Osteocyte (in vitro differentiated cells): ENCODE data around the gene MCCC2. TPM values are rescaled to one million over a fixed set of nuclear protein-coding genes. Genes with fewer than 3 reads are reported as not detected.

ENCODE experiments used
- DNase-seq: peaks from one replicate; pipeline ENCODE4 v3.0.0; 2021; ENCODE audit warnings: mixed read lengths; ENCODE audit not compliant: unreplicated experiment; ENCODE audit errors: extremely low spot score
- H3K27ac Mint-ChIP-seq: one replicate; pipeline ENCODE4 v1.8.0; 2021; ENCODE audit warnings: mild to moderate bottlenecking, mixed read lengths; ENCODE audit not compliant: unreplicated experiment
- H3K27me3 Mint-ChIP-seq: one replicate; pipeline ENCODE4 v1.8.0; 2021; ENCODE audit warnings: mixed read lengths; ENCODE audit not compliant: unreplicated experiment
- H3K36me3 Mint-ChIP-seq: one replicate; pipeline ENCODE4 v1.8.0; 2021; ENCODE audit warnings: mixed read lengths; ENCODE audit not compliant: unreplicated experiment
- H3K4me1 Mint-ChIP-seq: one replicate; pipeline ENCODE4 v1.8.0; 2021; ENCODE audit warnings: mixed read lengths; ENCODE audit not compliant: unreplicated experiment
- H3K4me3 Mint-ChIP-seq: one replicate; pipeline ENCODE4 v1.8.0; 2021; ENCODE audit warnings: mild to moderate bottlenecking, moderate library complexity, mixed read lengths; ENCODE audit not compliant: unreplicated experiment
- H3K9me3 Mint-ChIP-seq: one replicate; pipeline ENCODE4 v1.8.0; 2021; ENCODE audit warnings: mixed read lengths; ENCODE audit not compliant: unreplicated experiment
- total RNA-seq: library from RNA; stranded (reverse); gene quantifications from 2 replicates; pipeline ENCODE4 v1.2.1, GENCODE V29; 2021
- TF ChIP-seq, protein P1 (sequence below): fragments of 200-600 bp; sonication (generic); IDR thresholded peaks from 2 replicates; pipeline ENCODE4 v1.5.0; 2021; ENCODE audit warnings: antibody characterized with exemption, mild to moderate bottlenecking, moderate library complexity

MCCC2 gene
- total RNA-seq, 1 donor from 2014 or later, result 30.5 TPM

DNA sequence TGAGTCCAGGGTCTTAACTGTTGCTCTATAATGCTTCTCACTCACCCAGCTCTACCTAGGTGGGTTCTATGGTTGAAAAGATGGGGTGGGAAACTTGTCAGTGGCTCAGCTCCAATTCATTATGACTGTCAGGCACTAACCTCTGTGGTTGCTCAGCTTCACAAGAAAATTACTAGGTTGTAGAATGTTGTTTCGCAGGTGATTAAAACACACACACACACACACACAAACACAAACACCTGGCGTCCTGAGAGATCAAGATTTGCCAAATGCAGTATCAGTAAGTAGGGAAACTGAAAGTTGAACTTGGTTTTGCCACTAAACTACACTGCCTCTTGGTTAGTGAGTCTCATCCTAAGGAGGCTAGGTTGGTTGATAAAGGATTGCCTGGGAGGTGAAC is 2.8 kb downstream of the MCCC2 start:
- H3K4me1 Mint-ChIP-seq, result peaks cover 25% of the 10 kb centered on the region
- no peaks in the 10 kb centered on the region for H3K27me3 Mint-ChIP-seq
- H3K27ac Mint-ChIP-seq, result no peak overlapping the region
- H3K4me3 Mint-ChIP-seq, result no peak overlapping the region
- H3K36me3 Mint-ChIP-seq, result peaks cover 2% of the 10 kb centered on the region
- TF ChIP-seq, protein P1, sequence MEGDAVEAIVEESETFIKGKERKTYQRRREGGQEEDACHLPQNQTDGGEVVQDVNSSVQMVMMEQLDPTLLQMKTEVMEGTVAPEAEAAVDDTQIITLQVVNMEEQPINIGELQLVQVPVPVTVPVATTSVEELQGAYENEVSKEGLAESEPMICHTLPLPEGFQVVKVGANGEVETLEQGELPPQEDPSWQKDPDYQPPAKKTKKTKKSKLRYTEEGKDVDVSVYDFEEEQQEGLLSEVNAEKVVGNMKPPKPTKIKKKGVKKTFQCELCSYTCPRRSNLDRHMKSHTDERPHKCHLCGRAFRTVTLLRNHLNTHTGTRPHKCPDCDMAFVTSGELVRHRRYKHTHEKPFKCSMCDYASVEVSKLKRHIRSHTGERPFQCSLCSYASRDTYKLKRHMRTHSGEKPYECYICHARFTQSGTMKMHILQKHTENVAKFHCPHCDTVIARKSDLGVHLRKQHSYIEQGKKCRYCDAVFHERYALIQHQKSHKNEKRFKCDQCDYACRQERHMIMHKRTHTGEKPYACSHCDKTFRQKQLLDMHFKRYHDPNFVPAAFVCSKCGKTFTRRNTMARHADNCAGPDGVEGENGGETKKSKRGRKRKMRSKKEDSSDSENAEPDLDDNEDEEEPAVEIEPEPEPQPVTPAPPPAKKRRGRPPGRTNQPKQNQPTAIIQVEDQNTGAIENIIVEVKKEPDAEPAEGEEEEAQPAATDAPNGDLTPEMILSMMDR, result no peak
- no peaks in the 10 kb centered on the region for H3K9me3 Mint-ChIP-seq
- DNase-seq, result no peak

DNA sequence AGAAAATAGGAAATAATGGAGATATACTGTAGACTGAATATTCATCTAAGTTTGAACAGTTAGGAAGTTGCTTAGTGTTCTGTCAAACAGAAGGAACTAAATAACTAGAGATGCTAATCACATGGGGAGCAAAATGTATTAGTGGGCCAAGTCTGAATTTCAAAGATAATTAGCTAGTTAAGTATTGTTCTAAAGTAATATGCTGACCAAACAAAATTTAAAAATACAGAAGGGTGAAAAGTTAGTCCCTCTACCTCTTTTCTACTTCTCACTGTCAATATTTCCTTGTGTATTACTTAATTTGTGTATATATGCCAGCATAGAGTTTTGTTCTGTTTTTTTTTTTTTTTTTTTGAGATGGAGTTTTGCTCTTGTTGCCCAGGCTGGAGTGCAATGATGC is 4.0 kb downstream of the MCCC2 start:
- TF ChIP-seq, protein P1, result no peak
- Mint-ChIP-seq H3K36me3 (peaks cover 7% of the 10 kb centered on the region), H3K4me1 (peaks cover 25% of the 10 kb centered on the region), H3K4me3 (no peak overlapping the region), H3K27ac (no peak overlapping the region), H3K27me3 (no peaks in the 10 kb centered on the region), H3K9me3 (no peaks in the 10 kb centered on the region)
- DNase-seq, result no peak

DNA sequence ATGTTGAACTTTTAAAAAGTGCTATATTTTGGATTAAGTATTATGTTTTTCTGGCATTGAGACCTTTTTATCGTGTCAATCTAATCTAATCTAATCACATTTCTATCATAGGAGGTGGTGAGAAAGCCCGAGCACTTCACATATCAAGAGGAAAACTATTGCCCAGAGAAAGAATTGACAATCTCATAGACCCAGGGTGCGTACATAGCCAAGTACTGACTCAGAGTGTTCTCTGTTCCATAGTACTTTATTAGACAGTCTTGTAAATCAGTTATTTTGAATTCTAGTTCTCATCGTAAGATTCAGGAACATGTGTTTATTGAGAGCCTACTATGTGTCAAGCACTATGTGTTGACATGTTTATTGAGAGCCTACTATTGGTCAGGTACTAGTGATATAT is 9.0 kb downstream of the MCCC2 start:
- Mint-ChIP-seq H3K4me1 (peaks cover 16% of the 10 kb centered on the region), H3K9me3 (no peaks in the 10 kb centered on the region), H3K36me3 (peaks cover 29% of the 10 kb centered on the region), H3K27ac (no peak overlapping the region), H3K4me3 (no peak overlapping the region), H3K27me3 (no peaks in the 10 kb centered on the region)
- DNase-seq, result no peak
- TF ChIP-seq, protein P1, result no peak

DNA sequence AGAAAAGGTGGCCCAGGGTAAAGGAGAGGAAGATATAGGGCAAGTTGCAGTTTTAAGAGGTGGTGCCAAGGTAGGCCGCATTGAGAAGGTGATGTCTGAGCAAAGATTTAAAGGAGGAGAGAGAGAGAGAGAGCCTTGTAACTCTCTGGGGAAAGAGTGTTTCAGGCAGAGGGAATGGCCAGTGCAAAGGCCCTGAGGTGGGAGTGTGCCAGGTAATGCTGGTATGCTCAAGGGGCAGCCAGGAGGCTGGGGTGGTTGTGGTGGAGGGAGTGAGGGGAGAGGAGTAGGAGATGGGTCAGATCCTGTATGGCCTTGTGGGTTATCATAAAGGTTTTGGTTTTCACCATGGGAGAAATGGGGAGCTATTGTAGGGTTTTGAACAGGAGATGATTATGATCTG is 9.9 kb downstream of the MCCC2 start:
- Mint-ChIP-seq H3K4me1 (peaks cover 24% of the 10 kb centered on the region), H3K36me3 (peaks cover 29% of the 10 kb centered on the region), H3K4me3 (no peak overlapping the region), H3K9me3 (no peaks in the 10 kb centered on the region), H3K27me3 (no peaks in the 10 kb centered on the region), H3K27ac (no peak overlapping the region)
- DNase-seq, result no peak
- TF ChIP-seq, protein P1, result no peak

DNA sequence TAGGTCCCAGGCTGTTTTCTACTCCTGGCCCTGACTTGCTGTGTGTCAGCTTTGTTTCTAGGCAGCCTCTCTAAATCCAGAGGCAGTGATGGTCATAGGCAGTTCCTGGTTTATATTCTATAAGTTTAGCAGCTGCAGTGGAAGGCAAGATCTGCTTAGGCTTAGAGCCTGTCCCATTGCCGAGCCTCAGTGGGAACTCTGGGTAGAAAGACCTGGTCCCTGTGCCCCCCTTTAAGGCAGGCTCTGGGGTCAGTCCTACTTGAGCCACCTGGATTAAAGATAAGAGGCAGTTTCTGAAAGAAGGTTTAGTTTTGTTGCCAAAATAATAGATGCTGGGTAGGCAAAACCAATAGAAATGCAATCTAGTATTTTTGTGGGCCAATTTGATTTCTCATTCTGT is 13.6 kb downstream of the MCCC2 start:
- TF ChIP-seq, protein P1, result no peak
- no peak for DNase-seq
- Mint-ChIP-seq H3K4me1 (peaks cover 25% of the 10 kb centered on the region), H3K4me3 (no peak overlapping the region), H3K9me3 (no peaks in the 10 kb centered on the region), H3K36me3 (peaks cover 41% of the 10 kb centered on the region), H3K27me3 (no peaks in the 10 kb centered on the region), H3K27ac (peak overlapping the region; percentile 86)
